Measurements from ENCODE around the gene CD40. TPM values are rescaled to one million over a fixed set of nuclear protein-coding genes. Genes with fewer than 3 reads are reported as not detected.

The CD40 gene
- polyA plus RNA-seq, 1 of the 3 experiments (the other 2 are of a cell fraction), result not detected

- H3K9me2 ChIP-seq, result no peaks in the 10 kb centered on the region
- no peak overlapping the region for H3K4me3 ChIP-seq (ENCODE audit: low read depth in 2 of 2, low read length in 1 of 2)
- H3K4me1 ChIP-seq (ENCODE audit: control insufficient read depth in 1 of 2, insufficient read depth in 2 of 2, low read depth in 1 of 2, low read length in 1 of 2), result peaks cover 0 to 56% of the 10 kb centered on the region in 2 experiments; a peak in 2 of 4 replicates
- no peak overlapping the region for H3K4me2 ChIP-seq
- no peaks in the 10 kb centered on the region for H3K36me3 ChIP-seq (replicated peaks in 1 of 2; ENCODE audit: control insufficient read depth in 1 of 2, insufficient read depth in 2 of 2, low read length in 1 of 2)
- H3F3A ChIP-seq (replicated peaks; ENCODE audit: insufficient read depth), result no peaks in the 10 kb centered on the region
- no peaks in the 10 kb centered on the region for H3K9me3 ChIP-seq
- peak overlapping the region in 1 of 2 experiments; percentile 90; a peak in 2 of 4 replicates for H3K27ac ChIP-seq (ENCODE audit: low read depth in 2 of 2, low read length in 1 of 2)
- no peak overlapping the region for H2AFZ ChIP-seq (ENCODE audit: low read depth)
- no peaks in the 10 kb centered on the region for H3K79me2 ChIP-seq (ENCODE audit: insufficient read depth)
- H3K9ac ChIP-seq, result no peak overlapping the region
- no peaks in the 10 kb centered on the region for H4K20me1 ChIP-seq (ENCODE audit: insufficient read depth)
- TF ChIP-seq, protein P1, sequence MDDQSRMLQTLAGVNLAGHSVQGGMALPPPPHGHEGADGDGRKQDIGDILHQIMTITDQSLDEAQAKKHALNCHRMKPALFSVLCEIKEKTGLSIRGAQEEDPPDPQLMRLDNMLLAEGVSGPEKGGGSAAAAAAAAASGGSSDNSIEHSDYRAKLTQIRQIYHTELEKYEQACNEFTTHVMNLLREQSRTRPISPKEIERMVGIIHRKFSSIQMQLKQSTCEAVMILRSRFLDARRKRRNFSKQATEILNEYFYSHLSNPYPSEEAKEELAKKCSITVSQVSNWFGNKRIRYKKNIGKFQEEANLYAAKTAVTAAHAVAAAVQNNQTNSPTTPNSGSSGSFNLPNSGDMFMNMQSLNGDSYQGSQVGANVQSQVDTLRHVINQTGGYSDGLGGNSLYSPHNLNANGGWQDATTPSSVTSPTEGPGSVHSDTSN (IDR thresholded peaks at IDR 0.05), result no peak
- TF ChIP-seq FOXJ3 (CRISPR knock-in tag; IDR thresholded peaks at IDR 0.05) (peak; percentile 68), RAD21 (IDR thresholded peaks at IDR 0.05; ENCODE audit: low read length) (peak; percentile 2; the same call in 1 of the 2 replicates), TAF1 (IDR thresholded peaks at IDR 0.05; ENCODE audit: borderline replicate concordance, low read depth, low read length) (no peak), GATA2 (CRISPR knock-in tag; IDR thresholded peaks at IDR 0.05) (peak; percentile 91), NFIC (IDR thresholded peaks at IDR 0.05; ENCODE audit: borderline replicate concordance) (no peak), RCOR1 (IDR thresholded peaks at IDR 0.05; ENCODE audit: low read length) (peak; percentile 90), CHD2 (IDR thresholded peaks at IDR 0.05; ENCODE audit: low read length, partially characterized antibody) (peak; percentile 58), NRF1 (IDR thresholded peaks at IDR 0.05; ENCODE audit: low read depth, low read length) (no peak), JUND (IDR thresholded peaks at IDR 0.05) (no peak), MXI1 (IDR thresholded peaks at IDR 0.05; ENCODE audit: low read depth, low read length) (peak; percentile 31; the same call in 1 of the 2 replicates), POLR2AphosphoS5 (IDR thresholded peaks at IDR 0.05; ENCODE audit: low read depth, low read length) (no peak), EP300 (IDR thresholded peaks at IDR 0.05; ENCODE audit: borderline replicate concordance in 1 of 2, low read depth in 1 of 2, low read length in 1 of 2) (peak in 1 of 2 experiments; percentile 85; a peak in 2 of 4 replicates)
- H3K27me3 ChIP-seq (ENCODE audit: insufficient read depth), result no peaks in the 10 kb centered on the region; the same call in 1 of the 2 replicates
- 32% methylated on average over 14 of the region's 14 CpGs for WGBS (ENCODE audit: low lambda C conversion rate)
- POLR2A ChIA-PET, result no interaction called here
- CTCF ChIA-PET, result interaction anchor here (1.1 to 6.3 kb wide), 9 partner anchors 10 to 201 kb away, joined by 4 to 81 read pairs (median 7); no protein-coding TSS in a partner anchor
- DNase-seq, result peak; percentile 66
Measured at GRCh38 chr20:46148313-46149208, 30.4 kb downstream of the CD40 start.

- ChIA-PET POLR2A (interaction anchor here (0.6 kb wide), 1 partner anchor 103 kb away, joined by 6 read pairs; no protein-coding TSS in a partner anchor), CTCF (interaction anchor here (0.6 to 6.3 kb wide), 23 partner anchors 9 to 213 kb away, joined by 3 to 81 read pairs (median 4); no protein-coding TSS in a partner anchor)
- Histone ChIP-seq H3K27me3 (ENCODE audit: insufficient read depth) (no peaks in the 10 kb centered on the region; the same call in 1 of the 2 replicates), H3K9ac (no peak overlapping the region), H3K9me2 (no peaks in the 10 kb centered on the region), H4K20me1 (ENCODE audit: insufficient read depth) (no peaks in the 10 kb centered on the region), H3K36me3 (replicated peaks in 1 of 2; ENCODE audit: control insufficient read depth in 1 of 2, insufficient read depth in 2 of 2, low read length in 1 of 2) (no peaks in the 10 kb centered on the region), H3K79me2 (ENCODE audit: insufficient read depth) (no peaks in the 10 kb centered on the region), H3F3A (replicated peaks; ENCODE audit: insufficient read depth) (no peaks in the 10 kb centered on the region), H2AFZ (ENCODE audit: low read depth) (no peak overlapping the region), H3K4me1 (ENCODE audit: control insufficient read depth in 1 of 2, insufficient read depth in 2 of 2, low read depth in 1 of 2, low read length in 1 of 2) (peaks cover 0 to 53% of the 10 kb centered on the region in 2 experiments; a peak in 2 of 4 replicates), H3K4me2 (no peak overlapping the region), H3K27ac (ENCODE audit: low read depth in 2 of 2, low read length in 1 of 2) (peak overlapping the region in 1 of 2 experiments; percentile 69; a peak in 2 of 4 replicates), H3K9me3 (no peaks in the 10 kb centered on the region), H3K4me3 (ENCODE audit: low read depth in 2 of 2, low read length in 1 of 2) (no peak overlapping the region)
- TF ChIP-seq MXI1 (IDR thresholded peaks at IDR 0.05; ENCODE audit: low read depth, low read length), result no peak
- TF ChIP-seq GABPA (IDR thresholded peaks at IDR 0.05; ENCODE audit: low read depth), result no peak
- no peak for TF ChIP-seq USF2 (IDR thresholded peaks at IDR 0.05; ENCODE audit: borderline replicate concordance, low read depth, low read length)
- DNase-seq, result peak; percentile 65
- WGBS (ENCODE audit: low lambda C conversion rate), result 69% methylated on average over 3 of the region's 5 CpGs
Measured at GRCh38 chr20:46150943-46151342, 32.8 kb downstream of the CD40 start.
